GM19452 (cell line): ENCODE measurements around the gene PACS1.

Source experiments
- ATAC-seq: cut with Tn5 transposase; IDR thresholded peaks from one replicate; pipeline ENCODE4 v1.9.1; 2021; ENCODE audit not compliant: unreplicated experiment

The PACS1 gene

DNA sequence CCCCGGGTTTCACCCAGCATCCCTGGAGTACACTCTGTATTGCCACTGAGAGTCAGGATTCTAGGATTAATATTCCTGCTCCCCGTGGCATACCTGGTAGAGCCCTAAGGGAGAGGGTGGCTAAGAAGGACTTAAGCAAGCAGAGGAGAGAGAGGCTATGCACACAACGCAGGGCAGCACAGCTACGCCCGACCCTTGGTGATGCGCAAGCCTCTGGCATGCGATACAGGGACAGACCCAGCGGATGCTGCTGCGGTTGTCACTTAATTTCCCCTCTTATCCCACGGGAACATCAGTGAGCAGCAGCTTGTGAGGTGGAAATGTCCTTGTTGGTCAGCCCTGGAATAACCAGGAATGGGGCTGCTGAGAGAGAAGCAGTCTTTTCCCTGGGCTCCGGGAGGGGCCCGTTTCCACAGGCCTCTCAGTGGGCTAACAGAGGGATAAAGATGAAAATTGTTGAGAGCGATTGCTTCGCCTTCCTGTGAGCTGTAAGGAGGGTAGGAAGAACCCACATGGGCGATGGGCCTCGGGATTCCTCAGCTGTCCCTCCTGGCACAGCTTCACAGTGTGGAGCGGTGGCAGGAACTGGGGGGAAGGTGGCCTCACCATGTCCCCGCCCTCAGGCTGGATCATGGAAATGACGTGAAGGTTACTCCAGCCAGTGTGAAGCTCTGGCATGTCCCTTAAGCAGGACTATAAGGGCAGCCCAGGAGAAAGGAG is 149.9 kb downstream of the PACS1 start:
- ATAC-seq: no peak

- ATAC-seq: no peak
These were observed 150.5 kb downstream of the PACS1 start for GRCh38 chr11:66220566-66220935.

- ATAC-seq: no peak
These were observed 150.9 kb downstream of the PACS1 start for GRCh38 chr11:66221012-66221411.

DNA sequence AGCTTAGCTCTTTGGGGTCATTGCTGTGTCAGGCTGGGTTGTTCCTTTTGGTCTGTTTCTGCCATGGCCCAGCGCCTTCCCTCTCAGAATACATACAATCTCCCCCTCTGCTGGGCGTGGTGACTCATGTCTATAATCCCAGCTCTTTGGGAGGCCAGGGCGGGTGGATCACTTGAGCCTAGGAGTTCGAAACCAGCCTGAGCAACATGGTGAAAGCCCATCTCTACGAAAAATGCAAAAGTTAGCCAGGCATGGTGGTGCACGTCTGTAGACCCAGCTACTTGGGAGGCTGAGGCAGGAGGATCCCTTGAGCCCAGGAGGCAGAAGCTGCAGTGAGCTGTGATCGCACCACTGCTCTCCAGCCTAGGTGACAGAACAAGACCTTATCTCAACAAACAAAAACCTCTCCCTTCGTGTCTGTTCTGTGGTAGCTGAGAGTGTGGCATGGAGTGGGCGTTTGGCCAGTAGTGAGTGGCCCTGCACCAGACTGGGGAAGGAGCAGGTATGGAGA is 151.7 kb downstream of the PACS1 start:
- ATAC-seq: no peak

DNA sequence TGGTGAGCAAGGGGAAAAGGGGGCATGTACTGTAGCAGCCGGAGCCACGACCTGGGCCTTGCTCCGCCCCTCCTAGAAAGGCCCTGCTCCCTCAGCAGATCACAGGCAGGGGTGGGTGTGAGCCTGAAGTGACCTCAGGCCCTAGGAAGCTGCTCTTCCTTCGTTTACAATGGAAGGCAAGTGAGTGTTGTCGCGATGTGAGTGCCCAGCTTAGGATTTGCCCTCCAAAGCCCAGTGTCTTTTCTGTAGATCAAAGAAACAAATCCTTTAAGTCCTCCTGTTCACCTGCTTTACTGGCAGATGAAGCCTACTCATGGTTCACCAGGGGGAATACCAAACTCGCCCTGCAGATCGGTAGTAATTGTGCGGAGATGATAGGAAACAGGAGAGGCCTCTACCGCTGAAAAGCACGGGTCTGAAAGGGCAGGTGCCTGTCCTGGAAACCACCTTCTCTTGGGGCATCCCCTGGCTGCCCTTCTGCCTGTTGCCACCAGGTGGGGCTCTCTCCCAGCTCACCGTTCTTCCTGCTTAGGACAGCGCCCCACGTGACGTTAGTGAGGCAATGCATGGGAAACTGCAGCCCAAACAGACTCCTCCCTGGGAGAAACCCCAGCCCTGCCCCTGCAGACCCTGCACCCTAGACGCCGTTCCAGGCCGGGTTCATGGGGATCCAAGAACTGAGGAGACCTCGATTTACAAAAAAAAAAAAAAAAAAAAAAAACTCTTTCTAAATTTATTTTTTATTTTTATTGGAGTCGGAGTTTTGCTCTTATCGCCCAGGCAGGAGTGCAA is 152.5 kb downstream of the PACS1 start:
- peak; percentile 81 for ATAC-seq

DNA sequence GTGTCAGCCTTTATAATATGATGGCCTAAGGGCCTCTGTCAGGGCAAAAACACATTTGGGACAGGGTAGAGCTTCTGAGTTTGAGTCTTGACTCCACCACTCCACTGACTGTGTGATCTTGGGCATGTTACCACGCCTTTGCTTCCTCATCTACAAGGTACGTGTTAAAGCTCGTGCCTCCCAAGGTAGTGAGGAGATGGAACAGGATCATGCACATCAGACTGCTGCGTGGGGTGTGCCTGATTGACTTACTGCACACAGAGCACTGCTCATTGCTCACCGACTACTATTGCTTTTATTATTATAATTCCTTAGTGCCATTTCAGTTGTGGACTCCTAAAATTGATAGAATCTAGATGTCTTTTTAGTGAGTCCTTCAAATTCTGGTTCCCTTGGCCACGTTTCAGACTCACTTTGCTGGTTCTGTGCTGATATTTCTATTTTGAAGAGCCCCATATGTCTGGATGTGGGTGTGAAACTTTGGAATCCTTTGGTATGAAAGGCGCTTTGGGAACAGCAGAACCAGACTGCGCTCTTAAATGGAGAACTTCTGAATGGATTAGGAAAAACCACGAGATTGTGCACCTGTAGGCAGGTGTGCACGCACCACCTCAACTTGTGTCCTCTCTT is 154.3 kb downstream of the PACS1 start:
- no peak for ATAC-seq

- no peak for ATAC-seq
These were observed 155.0 kb downstream of the PACS1 start for GRCh38 chr11:66225066-66225465.

DNA sequence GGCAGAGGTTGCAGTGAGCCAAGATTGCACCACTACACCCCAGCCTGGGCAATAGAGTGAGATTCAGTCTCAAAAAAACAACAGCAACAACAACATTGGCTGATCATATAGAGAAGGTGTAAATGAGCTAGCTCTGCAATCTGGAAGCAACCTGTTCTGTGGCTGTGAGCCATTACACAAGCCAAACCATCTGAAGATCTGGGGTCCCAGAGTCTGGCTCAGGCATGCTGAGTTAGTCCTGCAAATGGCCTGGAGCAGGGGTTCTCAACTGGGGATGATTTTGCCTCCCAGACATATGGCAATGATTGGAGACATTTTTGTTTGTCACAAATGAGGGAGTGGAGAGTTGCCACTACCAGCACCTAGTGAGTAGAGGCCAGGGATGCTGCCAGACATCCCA is 156.0 kb downstream of the PACS1 start:
- no peak for ATAC-seq

DNA sequence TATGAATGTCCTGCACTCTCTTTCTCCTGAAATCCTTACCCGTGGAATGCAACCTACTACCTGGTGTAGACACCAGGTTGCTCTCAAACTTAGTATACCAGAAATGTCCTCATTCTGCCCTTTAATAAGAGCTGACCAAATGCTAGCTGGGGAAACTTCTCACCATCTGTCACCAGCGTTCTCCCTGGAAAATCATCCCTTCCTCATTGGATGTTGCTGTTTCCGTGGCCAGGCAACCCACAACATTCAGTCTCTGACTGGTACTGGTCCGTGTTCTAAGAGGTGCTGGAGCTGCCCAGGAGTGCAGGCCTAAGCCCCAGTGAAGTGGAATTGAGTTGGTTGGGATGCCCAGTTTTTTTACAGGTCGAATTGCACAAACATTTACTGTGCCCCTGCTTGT is 157.6 kb downstream of the PACS1 start:
- no peak for ATAC-seq

GRCh38 chr11:66228521-66228920 is 158.4 kb downstream of the PACS1 start:
- ATAC-seq: no peak

DNA sequence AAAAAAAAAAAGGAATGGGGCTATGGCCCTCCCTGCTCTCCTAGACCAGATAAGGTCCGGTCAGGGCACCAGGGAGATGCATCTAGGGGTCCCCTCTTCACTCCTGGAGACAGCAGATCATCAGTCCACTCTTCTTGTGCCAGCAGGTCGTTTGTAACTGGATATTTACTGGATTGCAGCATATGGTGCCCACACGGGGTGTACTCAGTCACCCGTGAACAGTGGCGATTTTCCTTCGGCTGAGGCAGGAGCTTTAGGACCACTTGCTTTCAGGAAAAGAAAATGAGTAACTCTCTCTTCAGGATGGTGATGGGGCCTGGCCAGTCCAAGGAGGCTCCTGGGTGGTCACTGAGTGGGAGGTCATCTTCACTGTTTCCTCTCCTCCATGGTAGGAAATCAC is 160.1 kb downstream of the PACS1 start:
- no peak for ATAC-seq

GRCh38 chr11:66230978-66231377 is 160.9 kb downstream of the PACS1 start:
- ATAC-seq: no peak

GRCh38 chr11:66231561-66231960 is 161.5 kb downstream of the PACS1 start:
- no peak for ATAC-seq

GRCh38 chr11:66232769-66233168 is 162.7 kb downstream of the PACS1 start:
- no peak for ATAC-seq

DNA sequence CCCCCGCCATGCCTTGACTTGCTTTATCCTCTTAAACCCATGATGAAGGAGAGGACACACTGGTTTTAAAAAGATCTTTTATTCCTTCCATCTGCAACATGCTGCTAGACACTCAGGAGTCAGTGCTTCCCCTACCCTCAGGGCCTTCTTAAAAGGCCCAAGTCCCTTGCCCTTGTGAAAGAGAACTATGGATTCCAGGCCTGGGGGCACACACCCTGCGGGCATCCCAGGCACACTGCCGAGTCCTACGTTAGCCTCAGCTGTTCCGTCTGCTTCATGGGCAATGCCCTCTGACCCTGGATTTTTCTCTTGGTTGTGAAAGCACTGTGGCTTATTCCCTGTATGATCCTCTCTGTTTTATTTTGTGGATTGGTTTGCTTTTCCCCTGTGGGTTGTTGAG is 163.2 kb downstream of the PACS1 start:
- no peak for ATAC-seq

- no peak for ATAC-seq
These were observed 165.1 kb downstream of the PACS1 start for GRCh38 chr11:66235141-66235540.

GRCh38 chr11:66237867-66238266 is 167.8 kb downstream of the PACS1 start:
- no peak for ATAC-seq

- no peak for ATAC-seq
These were observed 168.8 kb downstream of the PACS1 start for GRCh38 chr11:66238786-66239413.

- ATAC-seq: no peak
These were observed 169.4 kb downstream of the PACS1 start for GRCh38 chr11:66239511-66239910.

DNA sequence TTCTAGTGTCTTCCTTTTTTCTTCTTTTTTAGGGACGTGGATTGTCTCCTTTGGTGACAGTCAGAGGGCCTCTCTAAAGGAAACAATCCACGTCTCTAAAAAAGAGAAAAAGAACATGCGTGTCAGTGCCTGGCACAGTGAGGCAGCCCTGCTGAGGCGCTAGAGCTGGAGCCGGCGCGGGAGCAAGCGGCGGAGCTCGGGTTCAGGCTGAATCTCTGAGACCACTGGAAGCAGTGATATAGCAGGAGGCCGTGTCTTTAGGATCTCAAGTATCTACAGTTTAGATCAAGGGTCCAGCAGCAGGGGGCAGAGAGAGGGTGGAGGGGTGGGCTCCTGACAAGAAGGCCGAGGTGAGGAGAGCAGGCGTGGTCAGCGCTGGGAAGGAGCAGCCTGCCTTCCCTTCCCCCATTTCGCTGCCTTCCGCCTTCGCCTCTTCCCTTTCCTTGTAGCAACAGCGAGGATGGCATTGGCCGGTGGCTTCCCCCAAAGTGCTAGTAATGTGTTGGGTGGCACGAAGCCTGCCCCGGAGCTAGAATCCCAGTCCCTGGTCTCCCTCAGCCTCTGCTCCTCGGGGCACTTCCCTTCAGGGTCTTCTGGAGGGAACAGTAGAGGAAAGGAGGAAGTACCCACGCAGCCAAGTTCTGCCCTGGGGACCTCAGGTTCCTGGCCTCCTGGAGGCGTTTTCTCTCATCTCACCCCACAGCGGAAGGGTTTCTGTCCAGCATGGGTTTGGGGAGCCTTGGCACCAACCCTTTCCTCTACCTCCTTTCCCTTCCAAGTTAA is 170.1 kb downstream of the PACS1 start:
- ATAC-seq: no peak

- no peak for ATAC-seq
These were observed 170.7 kb downstream of the PACS1 start for GRCh38 chr11:66240781-66241136.
